ENCODE data around the gene SENP1.

- TF ChIP-seq CTCF (IDR thresholded peaks at IDR 0.05) (no peak), POLR2A (IDR thresholded peaks at IDR 0.05) (no peak)
Measured at GRCh38 chr12:48008349-48008748, 97.5 kb downstream of the SENP1 start.
